ENCODE data around the gene DYNC1LI1.

GRCh38 chr3:32500880-32501782 lies 69.5 kb downstream of the DYNC1LI1 start:
- TF ChIP-seq CTCF (IDR thresholded peaks at IDR 0.05) (no peak), TEAD4 (CRISPR knock-in tag; IDR thresholded peaks at IDR 0.05) (no peak), CREM (CRISPR knock-in tag; IDR thresholded peaks at IDR 0.05) (no peak), MXD4 (CRISPR knock-in tag; IDR thresholded peaks at IDR 0.05; ENCODE audit: borderline replicate concordance) (no peak), ELF4 (CRISPR knock-in tag; IDR thresholded peaks at IDR 0.05; ENCODE audit: low read depth) (no peak)

Measured in WTC11 (cell line).